HS-27A (cell line): ENCODE data around the gene ZFP2.
"Not testable (repeated sequence)": the region's sequence is repeated elsewhere in the genome, so short reads cannot be mapped to it uniquely, and the experiment has no call there.

Experiments used
- DNase-seq: peaks from one replicate; pipeline ENCODE4 v3.0.0-alpha.2; 2012; ENCODE audit warnings: low read depth, missing footprints

ZFP2 gene

GRCh38 chr5:178895615-178896571, at the start of gene ZFP2:
Gene ZFP2, plus strand, starts transcription at chr5:178895913. Its CDS starts 35,401 bp downstream, at chr5:178931314.
- DNase-seq: no peak

GRCh38 chr5:178849316-178849715, 46.4 kb upstream of the ZFP2 start:
- DNase-seq: no peak

DNA sequence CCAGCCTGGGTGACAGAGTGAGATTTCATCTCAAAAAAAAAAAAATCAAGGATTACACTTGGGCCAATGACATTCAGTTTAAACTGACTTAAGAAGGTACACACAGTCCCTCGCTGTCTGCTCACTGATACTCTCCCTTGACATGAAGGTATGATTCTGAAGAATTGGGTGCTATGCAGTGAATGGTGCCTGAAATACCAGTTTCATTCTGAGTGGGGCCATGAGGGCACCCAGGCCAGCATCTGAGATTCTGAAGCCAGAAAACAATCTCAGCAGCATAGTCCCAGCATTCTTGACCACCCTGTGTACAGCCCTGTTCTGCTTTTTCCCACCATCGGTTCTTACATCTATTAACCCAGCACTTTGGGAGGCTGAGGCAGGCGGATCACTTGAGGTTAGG, 43.8 kb upstream of the ZFP2 start:
- DNase-seq: no peak

DNA sequence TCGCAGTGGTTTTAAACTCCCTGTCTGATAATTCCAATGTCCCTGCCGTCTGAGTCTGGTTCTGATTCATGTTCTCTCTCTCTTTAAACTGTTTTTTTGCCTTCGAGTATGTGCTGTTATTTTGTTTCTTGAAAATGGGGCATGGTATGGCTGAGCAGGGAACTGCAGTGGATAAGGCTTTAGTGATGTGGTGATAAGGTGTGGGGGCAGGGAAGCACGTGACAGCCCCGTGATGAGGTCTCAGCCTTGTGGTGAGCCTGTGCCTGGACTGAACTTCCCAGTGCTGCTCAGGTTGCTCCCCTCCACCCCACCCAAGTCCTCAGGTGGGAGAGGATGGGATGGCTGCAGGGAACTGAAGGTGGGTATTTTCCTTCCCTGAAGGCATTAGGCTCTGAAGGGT, 41.4 kb upstream of the ZFP2 start:
- no peak for DNase-seq

- DNase-seq: peak; percentile 51
Measured at GRCh38 chr5:178859625-178860521, 35.8 kb upstream of the ZFP2 start, which contains the start of gene ZNF354B. Gene ZNF354B, plus strand, starts transcription at chr5:178859953. Its CDS starts 1,095 bp downstream, at chr5:178861048.

- DNase-seq: not testable (repeated sequence)
Measured at GRCh38 chr5:178860615-178861014, 35.1 kb upstream of the ZFP2 start.

DNA sequence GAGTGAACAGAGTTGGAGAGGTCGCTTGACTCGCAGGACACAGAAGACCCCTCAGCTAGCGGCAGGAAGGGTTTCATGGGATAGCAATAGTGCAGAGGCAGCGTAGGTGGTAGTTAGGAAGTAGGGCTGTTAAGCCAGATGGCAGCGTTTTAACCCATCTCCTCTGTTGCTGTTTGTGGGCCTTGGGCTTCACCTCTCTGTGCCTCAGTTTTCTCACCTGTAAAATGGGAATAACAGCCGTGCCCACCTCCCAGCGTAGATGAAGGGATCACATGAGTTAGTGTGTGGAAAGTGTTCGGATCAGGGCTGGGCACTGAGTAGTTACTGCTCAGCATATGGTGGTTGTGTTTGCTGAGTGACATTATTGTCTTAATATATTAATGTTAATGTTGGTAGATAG, 34.1 kb upstream of the ZFP2 start:
- DNase-seq: no peak

GRCh38 chr5:178866946-178867345, 28.8 kb upstream of the ZFP2 start:
- DNase-seq: no peak

DNA sequence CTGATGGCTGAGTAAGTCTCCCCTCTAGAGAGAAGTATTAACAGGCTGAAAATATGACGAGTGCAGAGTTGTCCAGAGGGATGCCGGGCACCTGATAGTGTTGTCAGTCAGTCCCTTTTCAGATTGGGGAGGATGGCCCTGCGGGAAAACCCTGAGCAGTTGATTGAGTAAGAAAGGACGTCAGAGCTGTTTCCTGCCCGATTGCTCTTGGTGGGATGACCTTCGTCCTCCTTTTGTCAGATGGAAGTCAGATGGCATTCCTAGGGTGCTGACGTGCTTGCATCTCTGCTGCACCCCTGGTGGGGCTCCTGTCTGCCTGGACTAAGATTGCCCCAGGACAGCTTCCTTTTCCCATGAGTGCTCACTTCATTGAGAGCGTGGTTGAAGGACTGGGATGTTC, 26.1 kb upstream of the ZFP2 start:
- DNase-seq: no peak

DNA sequence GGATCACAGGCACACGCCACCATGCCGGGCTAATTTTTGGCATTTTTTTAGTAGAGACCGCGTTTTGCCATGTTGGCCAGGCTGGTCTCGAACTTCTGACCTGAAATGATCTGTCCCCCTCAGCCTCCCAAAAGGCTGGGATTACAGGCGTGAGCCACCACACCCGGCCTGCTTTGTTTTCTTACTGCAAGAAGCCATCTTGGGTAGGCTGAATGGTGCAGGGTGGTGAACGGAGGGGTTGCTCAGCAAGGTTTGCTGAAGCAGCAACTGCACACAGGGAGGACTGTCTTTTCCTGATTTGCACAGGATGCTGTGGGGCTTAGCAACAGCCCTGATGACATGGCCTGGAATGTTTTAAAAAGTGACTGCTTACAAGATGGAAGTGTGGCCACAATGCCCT, 25.3 kb upstream of the ZFP2 start:
- no peak for DNase-seq

GRCh38 chr5:178872302-178872701, 23.4 kb upstream of the ZFP2 start:
- no peak for DNase-seq

DNA sequence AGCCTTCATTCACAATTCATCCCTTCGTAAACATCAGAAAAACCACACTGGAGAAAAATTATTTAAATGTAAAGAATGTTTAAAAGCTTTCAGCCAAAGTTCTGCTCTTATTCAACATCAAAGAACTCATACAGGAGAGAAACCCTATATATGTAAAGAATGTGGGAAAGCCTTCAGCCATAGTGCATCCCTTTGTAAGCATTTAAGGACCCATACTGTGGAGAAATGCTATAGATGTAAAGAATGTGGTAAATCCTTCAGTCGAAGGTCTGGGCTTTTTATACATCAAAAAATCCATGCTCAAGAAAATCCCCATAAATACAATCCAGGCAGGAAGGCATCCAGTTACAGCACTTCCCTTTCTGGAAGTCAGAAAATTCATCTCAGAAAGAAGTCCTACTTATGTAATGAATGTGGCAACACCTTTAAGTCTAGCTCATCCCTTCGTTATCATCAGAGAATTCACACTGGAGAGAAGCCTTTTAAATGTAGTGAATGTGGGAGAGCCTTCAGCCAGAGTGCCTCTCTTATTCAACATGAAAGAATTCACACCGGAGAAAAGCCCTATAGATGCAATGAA, 12.5 kb upstream of the ZFP2 start:
- DNase-seq: not testable (repeated sequence)

GRCh38 chr5:178883815-178884430, 11.8 kb upstream of the ZFP2 start:
- DNase-seq: no peak

DNA sequence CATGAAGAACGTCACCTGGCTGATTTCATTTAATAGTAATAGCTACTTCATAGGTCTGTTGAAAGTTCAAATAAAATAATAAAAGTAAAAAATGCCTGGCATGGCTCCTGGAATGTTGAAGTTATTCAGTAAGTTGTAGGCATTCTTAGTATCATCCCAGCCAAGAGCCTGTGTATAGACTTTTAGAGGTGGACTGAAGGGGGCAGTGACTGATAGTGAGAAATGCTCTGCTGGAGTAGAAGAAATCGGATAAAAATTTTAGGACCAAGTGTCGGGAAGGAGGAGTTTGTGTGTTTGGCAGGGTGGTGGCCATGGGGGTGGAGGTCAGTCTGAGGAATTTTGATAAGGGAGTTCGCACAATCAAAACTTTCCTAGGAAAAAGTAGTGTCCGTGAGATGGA, 3.6 kb downstream of the ZFP2 start:
- DNase-seq: no peak

DNA sequence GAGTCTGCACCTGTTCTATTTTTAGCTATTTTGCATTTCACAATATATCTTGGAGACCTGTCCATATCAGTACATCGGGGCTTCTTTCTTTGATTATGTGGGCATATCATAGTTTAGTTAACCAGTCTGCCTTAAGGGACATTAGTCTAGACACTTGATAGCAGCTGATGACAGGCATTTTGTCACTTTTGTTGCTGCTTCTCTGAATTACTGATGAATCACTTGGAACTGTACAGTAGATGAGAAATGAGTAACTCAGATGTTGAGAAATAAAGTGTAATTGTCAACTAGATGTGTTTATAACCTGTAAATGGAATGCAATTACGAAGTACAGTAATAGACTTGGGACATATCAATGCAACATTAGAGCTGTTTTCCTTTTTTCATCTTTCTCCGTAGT, 7.1 kb downstream of the ZFP2 start:
- DNase-seq: no peak

GRCh38 chr5:178931846-178932760, 36.4 kb downstream of the ZFP2 start:
- no peak for DNase-seq

GRCh38 chr5:178940569-178941360, 45.1 kb downstream of the ZFP2 start, which contains the start of gene ZNF454:
Gene ZNF454, plus strand, starts transcription at chr5:178941198. Its CDS starts 1,594 bp downstream, at chr5:178942792.
- no peak for DNase-seq

DNA sequence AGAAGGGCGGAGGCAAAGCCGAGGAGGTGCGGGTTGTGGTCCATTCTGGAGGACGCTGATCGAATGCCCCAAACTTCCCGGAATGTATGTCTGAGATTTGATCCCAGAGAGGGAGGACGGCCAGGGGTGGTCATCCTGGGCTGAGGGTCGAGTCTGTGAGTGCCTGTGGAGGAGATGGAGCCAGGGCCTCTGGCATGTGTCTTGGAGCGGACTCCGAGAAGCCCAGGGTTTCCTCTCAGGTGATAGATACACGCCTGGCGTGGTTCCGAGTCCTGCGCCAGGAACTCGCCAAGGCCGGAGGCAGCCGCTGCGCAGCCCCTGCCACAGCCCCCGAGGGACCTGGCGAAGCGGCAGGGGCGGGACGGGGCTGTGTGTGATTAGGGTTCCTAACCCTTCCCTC, 45.6 kb downstream of the ZFP2 start:
- no peak for DNase-seq

DNA sequence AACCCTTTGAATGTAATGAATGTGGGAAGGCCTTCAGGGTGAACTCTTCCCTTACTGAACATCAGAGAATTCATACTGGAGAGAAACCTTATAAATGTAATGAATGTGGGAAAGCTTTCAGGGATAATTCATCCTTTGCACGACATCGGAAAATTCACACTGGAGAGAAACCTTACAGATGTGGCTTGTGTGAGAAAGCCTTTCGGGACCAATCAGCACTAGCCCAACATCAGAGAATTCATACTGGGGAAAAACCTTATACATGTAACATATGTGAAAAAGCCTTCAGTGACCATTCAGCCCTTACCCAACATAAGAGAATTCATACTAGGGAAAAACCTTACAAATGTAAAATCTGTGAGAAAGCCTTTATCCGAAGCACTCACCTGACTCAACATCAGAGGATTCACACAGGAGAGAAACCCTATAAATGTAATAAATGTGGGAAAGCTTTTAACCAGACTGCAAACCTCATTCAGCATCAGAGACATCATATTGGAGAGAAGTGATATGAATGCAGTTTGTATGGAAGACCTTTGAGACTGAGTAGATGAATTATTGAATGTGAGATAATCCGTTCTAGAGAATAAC, 69.8 kb downstream of the ZFP2 start:
- no peak for DNase-seq
